Liver (tissue), 3 donors: ENCODE results near the gene PTH2.

Source experiments
- CTCF ChIP-seq: fragments of 150-350 bp; IDR thresholded peaks from 2 replicates; pipeline ENCODE4 v1.5.1; 2017; ENCODE audit warnings: improper control_type of control experiment, low read depth, low read length; ENCODE audit not compliant: missing input control
- FOXA1 ChIP-seq: IDR thresholded peaks from 2 replicates; pipeline ENCODE4 v1.6.1; 2016; ENCODE audit warnings: antibody characterized with exemption
- GABPA ChIP-seq, 2 donors: IDR thresholded peaks in 1 of 2; conservative IDR thresholded peaks in 1 of 2; 2 replicates each; pipeline ENCODE4 v1.6.1; 2016; ENCODE audit warnings: antibody characterized with exemption in 2 of 2, mild to moderate bottlenecking in 1 of 2, moderate library complexity in 1 of 2
- JUND ChIP-seq, 2 donors: IDR thresholded peaks; 2 replicates each; pipeline ENCODE4 v1.6.1; 2016; ENCODE audit warnings: antibody characterized with exemption in 2 of 2
- RAD21 ChIP-seq, 2 donors: IDR thresholded peaks; 2 replicates each; pipeline ENCODE4 v1.6.1; 2016; ENCODE audit warnings: antibody characterized with exemption in 2 of 2, mild to moderate bottlenecking in 2 of 2
- donor health status: healthy.
- donor health status: healthy.

GRCh38 chr19:49418511-49418910 lies 4.7 kb downstream of the PTH2 start:
- no peak for TF ChIP-seq CTCF
- no peak for TF ChIP-seq GABPA (IDR thresholded peaks at IDR 0.05 in 1 of 2, conservative IDR thresholded peaks at IDR 0.05 in 1 of 2)
- TF ChIP-seq FOXA1, result no peak
- TF ChIP-seq RAD21 (IDR thresholded peaks at IDR 0.05), result no peak
- TF ChIP-seq JUND (IDR thresholded peaks at IDR 0.05), result no peak
